Nucleus accumbens (tissue), 56 donors: Measurements from ENCODE around the gene CASP9.
A peak's percentile ranks its signal among the peaks of the same experiment; 100 is the strongest.

Experiments
- DNase-seq, 56 donors: peaks; one replicate each; lab custom pipeline; 2025; lab: John Stamatoyannopoulos, UW

The CASP9 gene

DNA sequence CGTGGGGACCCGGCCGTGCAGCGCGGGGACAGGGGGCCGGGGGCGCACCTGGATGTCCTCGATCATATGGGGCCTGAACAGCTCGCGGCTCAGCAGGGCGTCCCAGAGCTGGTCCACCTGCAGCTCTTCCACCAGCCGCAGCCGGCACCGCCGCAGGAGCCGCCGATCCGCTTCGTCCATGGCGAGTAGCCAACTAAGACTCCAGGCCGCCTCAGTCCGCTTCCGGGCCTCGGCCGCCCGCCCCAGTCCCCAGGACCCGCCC is at the start of gene CASP9:
TSS of gene CASP9 (minus strand) at position 195 of the 262 bp plus-strand sequence. CDS start at position 180, 15 bp downstream.
- DNase-seq: no peak

GRCh38 chr1:15573477-15573876 is 49.5 kb upstream of the CASP9 start:
- peak in 4 of 56 donors; percentile 5 to 25 (median 18) for DNase-seq

DNA sequence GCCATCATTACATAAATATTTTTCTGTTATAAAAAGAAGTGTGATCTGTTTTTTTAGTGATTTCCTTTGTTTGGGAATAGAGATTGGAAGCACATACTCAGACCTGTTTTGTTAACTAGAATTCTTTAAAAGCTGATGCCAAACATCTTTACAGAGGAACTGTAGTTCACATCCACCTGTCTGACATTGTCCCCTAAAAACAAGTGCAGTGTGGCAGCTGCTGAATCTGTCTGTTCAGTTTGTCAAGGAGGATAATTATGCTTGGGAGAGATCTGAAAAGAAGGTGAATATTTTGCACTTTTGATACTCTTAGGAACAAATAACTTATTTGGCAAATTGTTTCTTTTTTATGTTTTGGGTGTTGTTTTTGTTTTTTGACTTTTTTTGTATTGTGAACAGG is 47.3 kb upstream of the CASP9 start:
- DNase-seq: no peak

GRCh38 chr1:15570861-15571260 is 46.8 kb upstream of the CASP9 start:
- DNase-seq: no peak

- no peak for DNase-seq
Measured at GRCh38 chr1:15568387-15569073, 44.5 kb upstream of the CASP9 start.

DNA sequence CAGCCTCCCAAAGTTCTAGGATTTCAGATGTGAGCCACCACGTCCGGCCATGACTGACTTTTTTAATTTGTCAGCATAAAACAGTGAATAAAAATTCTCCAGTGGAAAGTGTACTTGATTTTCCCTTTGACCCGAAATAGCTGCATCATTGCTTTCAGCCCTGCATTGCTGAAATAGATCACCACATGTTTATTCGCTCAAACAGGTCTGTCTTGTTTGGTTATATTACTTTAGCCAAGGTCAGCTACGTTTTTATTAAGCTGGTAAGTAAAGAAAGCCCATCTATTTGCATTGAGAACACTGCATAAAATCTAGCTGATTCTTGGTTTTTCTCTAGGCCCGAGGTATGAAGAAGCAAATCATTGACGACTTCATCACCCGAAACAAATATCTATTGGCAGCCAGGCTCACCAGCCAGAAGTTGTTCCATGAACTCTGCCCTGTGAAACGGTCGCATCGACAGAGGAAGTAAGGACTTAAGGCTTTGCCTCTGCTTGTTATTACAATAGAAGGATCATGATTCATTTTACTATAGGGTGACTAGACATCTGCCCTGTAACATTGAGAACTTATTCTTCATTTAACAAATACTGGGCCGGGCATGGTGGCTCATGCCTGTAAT is 35.3 kb upstream of the CASP9 start:
- DNase-seq: no peak

DNA sequence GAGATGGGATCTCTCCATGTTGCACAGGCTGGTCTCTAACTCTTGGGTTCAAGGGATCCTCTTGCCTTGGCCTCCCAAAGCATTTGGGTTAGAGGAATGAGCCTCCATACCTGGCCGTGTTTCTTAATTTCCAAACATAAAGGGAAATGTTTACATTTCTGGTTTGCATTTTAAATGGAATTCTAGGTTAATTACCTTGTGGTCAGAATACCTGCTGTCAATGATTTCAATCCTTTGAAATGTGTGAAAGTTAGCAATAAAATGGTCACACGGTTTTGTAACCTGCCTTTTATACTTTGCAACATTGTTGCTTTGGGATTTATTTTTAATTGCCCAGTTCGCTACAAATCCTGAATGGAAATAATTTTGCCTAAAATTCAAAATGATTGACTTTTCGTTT is 34.5 kb upstream of the CASP9 start:
- no peak for DNase-seq

- no peak for DNase-seq
Measured at GRCh38 chr1:15557594-15557993, 33.6 kb upstream of the CASP9 start.

DNA sequence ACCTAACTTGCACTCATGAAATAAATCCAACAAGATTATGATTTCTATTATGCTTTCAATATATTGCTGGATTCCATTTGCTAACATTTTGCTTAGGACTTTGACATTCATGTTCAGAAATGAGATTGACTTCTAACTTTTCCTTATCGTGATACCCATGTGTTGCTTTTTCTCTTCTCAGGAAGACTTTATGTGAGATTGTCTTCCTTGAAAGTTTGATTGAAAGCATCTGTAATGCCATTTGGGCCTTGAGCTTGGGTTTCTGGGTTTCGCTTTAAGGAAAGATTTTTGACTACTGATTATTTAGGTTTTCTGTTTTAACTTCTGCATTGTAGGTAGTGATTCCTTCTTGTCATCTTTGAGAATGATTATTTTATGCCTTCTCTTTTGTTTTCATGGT is 33.0 kb upstream of the CASP9 start:
- DNase-seq: no peak

- DNase-seq: no peak
Measured at GRCh38 chr1:15550573-15550972, 26.6 kb upstream of the CASP9 start.

DNA sequence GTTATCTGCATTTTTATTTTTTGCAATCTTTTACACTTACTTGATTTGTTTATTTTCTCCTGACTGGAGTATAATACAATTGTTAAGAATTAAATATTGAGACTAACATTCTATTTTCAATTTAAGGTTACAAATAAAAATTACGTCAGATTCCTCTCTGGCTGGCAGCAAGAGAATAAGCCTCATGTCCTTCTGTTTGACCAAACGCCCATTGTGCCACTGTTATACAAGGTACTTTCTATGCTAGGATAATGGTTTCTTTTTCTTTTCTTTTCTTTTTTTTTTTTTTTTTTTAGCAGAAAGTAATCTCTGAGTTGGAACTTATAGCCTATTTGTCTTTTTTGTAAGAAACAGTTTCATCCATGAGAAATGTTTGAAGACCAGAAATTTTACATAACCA is 22.6 kb upstream of the CASP9 start:
- no peak for DNase-seq

- DNase-seq: peak in 11 of 56 donors; percentile 7 to 47 (median 31)
Measured at GRCh38 chr1:15543589-15544568, 19.9 kb upstream of the CASP9 start.

DNA sequence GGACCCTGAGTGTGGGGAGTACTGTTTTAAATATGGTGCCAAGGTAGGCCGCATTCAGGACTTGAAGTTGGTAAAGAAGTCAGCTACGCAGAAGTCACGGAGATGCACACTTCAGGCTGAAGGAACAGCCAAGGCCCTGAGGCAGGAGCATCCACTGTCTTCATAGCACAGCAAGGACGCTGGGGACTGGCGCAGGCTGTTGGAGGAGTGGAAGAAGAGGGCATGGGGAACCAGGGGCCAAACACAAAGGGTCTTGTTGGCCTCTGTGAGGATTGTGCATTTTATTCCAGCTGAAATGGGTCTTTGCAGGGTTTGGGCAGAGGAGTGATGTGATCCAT is 19.2 kb upstream of the CASP9 start:
- DNase-seq: peak in 2 of 56 donors; percentile 6 to 12

- DNase-seq: no peak
Measured at GRCh38 chr1:15542388-15543250, 18.6 kb upstream of the CASP9 start.

DNA sequence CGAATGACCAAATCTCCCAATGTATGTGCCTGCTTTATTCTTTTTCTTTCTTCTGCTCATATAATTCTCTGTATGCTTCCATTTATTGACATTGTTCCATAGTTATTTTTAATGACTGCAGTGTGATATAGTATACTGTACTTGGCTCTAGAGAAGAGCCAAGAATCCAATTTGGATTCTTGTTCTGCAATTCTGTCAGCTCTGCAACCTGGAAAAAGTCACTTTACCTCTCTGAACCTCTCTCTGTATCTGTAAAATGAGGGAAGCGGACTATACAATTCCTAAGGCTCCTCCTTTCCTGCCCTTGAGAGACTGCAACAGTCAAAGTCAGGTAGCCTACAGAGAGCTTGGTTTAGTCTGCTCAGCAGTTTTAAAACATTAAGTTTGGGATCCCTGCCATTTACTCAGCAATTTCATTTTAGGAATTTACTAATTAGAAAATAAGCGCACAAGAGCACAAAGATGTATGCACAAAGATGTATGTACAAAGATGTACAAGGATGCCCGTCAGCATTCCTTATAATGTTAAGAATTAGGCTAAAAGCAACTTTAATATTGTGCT is 17.3 kb upstream of the CASP9 start:
- no peak for DNase-seq

- no peak for DNase-seq
Measured at GRCh38 chr1:15540186-15540585, 16.2 kb upstream of the CASP9 start.

GRCh38 chr1:15538771-15539170 is 14.8 kb upstream of the CASP9 start:
- DNase-seq: no peak

DNA sequence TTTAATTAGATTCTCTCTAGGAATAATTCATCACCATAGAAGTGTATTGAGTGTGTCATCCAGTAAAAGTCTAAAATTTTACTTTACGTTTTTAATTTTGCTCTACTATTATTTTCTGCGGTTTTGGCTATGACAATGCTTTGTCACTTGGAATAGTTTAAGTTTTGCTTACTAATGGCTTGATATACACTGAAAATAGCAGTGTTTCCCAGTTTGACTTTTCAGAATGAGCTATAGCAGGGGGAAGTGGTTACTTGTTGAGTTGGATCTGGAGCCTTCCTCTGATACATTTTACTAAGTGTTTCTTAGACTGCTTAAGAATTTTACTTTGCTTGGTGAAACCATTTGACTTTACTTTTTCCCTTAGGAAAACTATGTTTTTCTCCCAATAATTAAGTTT is 7.7 kb upstream of the CASP9 start:
- no peak for DNase-seq

- no peak for DNase-seq
Measured at GRCh38 chr1:15531003-15531402, 7.0 kb upstream of the CASP9 start.
